ELR (cell line): Measurements from ENCODE around the gene NELFCD.

Source experiments
- DNase-seq: peaks from one replicate; pipeline ENCODE4 v3.0.0-alpha.2; 2015; ENCODE audit warnings: low read depth

NELFCD gene

GRCh38 chr20:58994390-58995159 is 13.5 kb downstream of the NELFCD start:
- no peak for DNase-seq

GRCh38 chr20:58995461-58996225 is 14.6 kb downstream of the NELFCD start:
- no peak for DNase-seq

- no peak for DNase-seq
Observed at GRCh38 chr20:58996226-58996611, 15.2 kb downstream of the NELFCD start.

GRCh38 chr20:58997141-58997770 is 16.2 kb downstream of the NELFCD start:
- DNase-seq: no peak

- no peak for DNase-seq
Observed at GRCh38 chr20:58998656-58999055, 17.6 kb downstream of the NELFCD start.

- DNase-seq: no peak
Observed at GRCh38 chr20:59000326-59000725, 19.3 kb downstream of the NELFCD start.

GRCh38 chr20:59001068-59001448 is 20.0 kb downstream of the NELFCD start:
- no peak for DNase-seq

GRCh38 chr20:59001449-59002171 is 20.6 kb downstream of the NELFCD start:
- DNase-seq: no peak

GRCh38 chr20:59002388-59002787 is 21.3 kb downstream of the NELFCD start:
- DNase-seq: no peak

GRCh38 chr20:59002874-59003399 is 21.9 kb downstream of the NELFCD start:
- no peak for DNase-seq

GRCh38 chr20:59003836-59004492 is 22.9 kb downstream of the NELFCD start:
- DNase-seq: no peak

- no peak for DNase-seq
Observed at GRCh38 chr20:59004493-59004762, 23.4 kb downstream of the NELFCD start.

GRCh38 chr20:59004763-59005522 is 23.9 kb downstream of the NELFCD start:
- DNase-seq: no peak

- DNase-seq: no peak
Observed at GRCh38 chr20:59005523-59006166, 24.6 kb downstream of the NELFCD start.

GRCh38 chr20:59006167-59006863 is 25.3 kb downstream of the NELFCD start:
- peak; percentile 62 for DNase-seq

GRCh38 chr20:59006864-59007664 is 26.0 kb downstream of the NELFCD start, which contains the start of gene CTSZ:
TSS of gene CTSZ (minus strand) at chr20:59007254. CDS start at chr20:59007128, 126 bp downstream.
- DNase-seq: peak; percentile 65

GRCh38 chr20:59007665-59008511 is 26.8 kb downstream of the NELFCD start:
- DNase-seq: no peak
